SK-N-SH (cell line): ENCODE results near the gene TIAM1. TPM values are rescaled to one million over a fixed set of nuclear protein-coding genes. Genes with fewer than 3 reads are reported as not detected.

Experiments used
- CTCF ChIA-PET: fragments of 300-600, 350-600 bp; formaldehyde crosslinking; extraction: SDS; loops from one replicate; lab custom pipeline; 2021; lab: Yijun Ruan, JAX
- POLR2A ChIA-PET: fragments of 350-600 bp; sonication (Branson Sonifier 250); formaldehyde crosslinking; extraction: SDS; loops from one replicate; lab custom pipeline; 2020; ENCODE audit warnings: antibody characterized with exemption, inconsistent platforms; lab: Yijun Ruan, JAX
- DNase-seq: peaks from one replicate; pipeline ENCODE4 v3.0.0; 2012
- H2AFZ ChIP-seq: fragments of 200-600 bp; sonication (generic); 2 replicates; pipeline ENCODE4 v1.8.1; 2016; ENCODE audit warnings: antibody characterized with exemption, mild to moderate bottlenecking, low read depth
- H3F3A ChIP-seq: fragments of 200-600 bp; sonication (generic); replicated peaks from 2 replicates; pipeline ENCODE3; 2016; ENCODE audit warnings: antibody characterized with exemption, mild to moderate bottlenecking; ENCODE audit not compliant: insufficient read depth
- H3K27ac ChIP-seq, 2 experiments: fragments of 200-500 bp in 1 of 2; fragments of 200-600 bp in 1 of 2; sonication (Bioruptor generic) in 1 of 2; sonication (generic), shearing (Covaris generic) in 1 of 2; 2 replicates each; pipeline versions ENCODE4 v1.5.1 to v1.6.1; 2014 to 2016; ENCODE audit warnings: low read depth in 2 of 2, inconsistent platforms in 1 of 2, low read length in 1 of 2, mild to moderate bottlenecking in 1 of 2, mixed read lengths in 1 of 2
- H3K27me3 ChIP-seq: fragments of 200-600 bp; sonication (generic), shearing (Covaris generic); 2 replicates; pipeline ENCODE4 v1.6.1; 2016; ENCODE audit warnings: mixed run types; ENCODE audit not compliant: insufficient read depth
- H3K36me3 ChIP-seq, 2 experiments: fragments of 200-500 bp in 1 of 2; fragments of 200-600 bp in 1 of 2; sonication (Bioruptor generic) in 1 of 2; sonication (generic) in 1 of 2; replicated peaks in 1 of 2; 2 replicates each; pipeline versions ENCODE3 to v1.5.1; 2014 to 2016; ENCODE audit warnings: low read length in 1 of 2, mild to moderate bottlenecking in 1 of 2; ENCODE audit not compliant: insufficient read depth in 2 of 2, control insufficient read depth in 1 of 2
- H3K4me1 ChIP-seq, 2 experiments: fragments of 200-500 bp in 1 of 2; fragments of 200-600 bp in 1 of 2; sonication (Bioruptor generic) in 1 of 2; sonication (generic), shearing (Covaris generic) in 1 of 2; 2 replicates each; pipeline versions ENCODE4 v1.5.1 to v1.6.1; 2014 to 2016; ENCODE audit warnings: low read depth in 1 of 2, low read length in 1 of 2, mixed run types in 1 of 2; ENCODE audit not compliant: insufficient read depth in 2 of 2, control insufficient read depth in 1 of 2
- H3K4me2 ChIP-seq: fragments of 200-600 bp; sonication (generic), shearing (Covaris generic); 2 replicates; pipeline ENCODE4 v1.6.1; 2017; ENCODE audit warnings: mixed run types
- H3K4me3 ChIP-seq, 2 experiments: fragments of 200-500 bp in 1 of 2; fragments of 200-600 bp in 1 of 2; sonication (Bioruptor generic) in 1 of 2; sonication (generic), shearing (Covaris generic) in 1 of 2; 2 replicates each; pipeline versions ENCODE4 v1.5.1 to v1.8.1; 2014 to 2016; ENCODE audit warnings: low read depth in 2 of 2, inconsistent platforms in 1 of 2, low read length in 1 of 2, mild to moderate bottlenecking in 1 of 2, mixed read lengths in 1 of 2, moderate library complexity in 1 of 2
- H3K79me2 ChIP-seq: fragments of 200-600 bp; sonication (generic); 2 replicates; pipeline ENCODE4 v1.8.1; 2017; ENCODE audit warnings: mild to moderate bottlenecking; ENCODE audit not compliant: insufficient read depth
- H3K9ac ChIP-seq: fragments of 200-600 bp; sonication (generic); 2 replicates; pipeline ENCODE4 v1.6.1; 2017; ENCODE audit warnings: mixed run types
- H3K9me2 ChIP-seq: fragments of 200-600 bp; sonication (generic); 2 replicates; pipeline ENCODE4 v1.6.1; 2017; ENCODE audit warnings: mixed run types
- H3K9me3 ChIP-seq: fragments of 200-600 bp; sonication (generic); 2 replicates; pipeline ENCODE4 v1.6.1; 2017; ENCODE audit warnings: mixed run types, mild to moderate bottlenecking, moderate library complexity
- H4K20me1 ChIP-seq: fragments of 200-600 bp; sonication (generic); 2 replicates; pipeline ENCODE4 v1.6.1; 2017; ENCODE audit warnings: mild to moderate bottlenecking, mixed run types; ENCODE audit not compliant: insufficient read depth
- CTCF ChIP-seq: fragments of 200-600 bp; sonication (generic); IDR thresholded peaks from 2 replicates; pipeline ENCODE4 v1.6.1; 2017; ENCODE audit warnings: antibody characterized with exemption, mild to moderate bottlenecking, moderate library complexity
- FOSL2 ChIP-seq: IDR thresholded peaks from 2 replicates; pipeline ENCODE4 v1.4.0; 2012; ENCODE audit warnings: low read depth, mild to moderate bottlenecking, moderate library complexity, borderline replicate concordance
- JUND ChIP-seq: IDR thresholded peaks from 2 replicates; pipeline ENCODE4 v1.4.0; 2012
- MXI1 ChIP-seq: IDR thresholded peaks from 2 replicates; pipeline ENCODE4 v1.6.1; 2012; ENCODE audit warnings: mild to moderate bottlenecking, low read depth, low read length, improper control_type of control experiment
- RAD21 ChIP-seq: IDR thresholded peaks from 2 replicates; pipeline ENCODE4 v1.6.1; 2012; ENCODE audit warnings: mild to moderate bottlenecking, low read length
- RCOR1 ChIP-seq: fragments of 150-350 bp; IDR thresholded peaks from 2 replicates; pipeline ENCODE4 v1.6.1; 2017; ENCODE audit warnings: antibody characterized with exemption, low read length
- RXRA ChIP-seq: IDR thresholded peaks from 2 replicates; pipeline ENCODE4 v1.4.0; 2012; ENCODE audit warnings: low read depth, mild to moderate bottlenecking, borderline replicate concordance
- SMC3 ChIP-seq: IDR thresholded peaks from 2 replicates; pipeline ENCODE4 v1.6.1; 2012; ENCODE audit warnings: low read depth, low read length, improper control_type of control experiment
- TAF1 ChIP-seq: IDR thresholded peaks from 2 replicates; pipeline ENCODE4 v1.6.1; 2012; ENCODE audit warnings: low read depth, mild to moderate bottlenecking, low read length, moderate library complexity, borderline replicate concordance
- YY1 ChIP-seq: IDR thresholded peaks from 2 replicates; pipeline ENCODE4 v1.4.0; 2012; ENCODE audit warnings: low read depth, mild to moderate bottlenecking
- WGBS: methylation state at CpG from one replicate; pipeline ENCODE4 v1.1.6; 2017; ENCODE audit warnings: low lambda C conversion rate; 5-methylcytosine and 5-hydroxymethylcytosine counted together
- polyA plus RNA-seq, 3 experiments: library from polyadenylated mRNA; depleted of rRNA; stranded (reverse); fragments of >200 nt; gene quantifications; 2 replicates each; pipeline ENCODE4 v1.2.3, GENCODE V29; 2012

TIAM1 gene
- polyA plus RNA-seq, 1 of the 3 experiments (the other 2 are of a cell fraction): 1.7 TPM

DNA sequence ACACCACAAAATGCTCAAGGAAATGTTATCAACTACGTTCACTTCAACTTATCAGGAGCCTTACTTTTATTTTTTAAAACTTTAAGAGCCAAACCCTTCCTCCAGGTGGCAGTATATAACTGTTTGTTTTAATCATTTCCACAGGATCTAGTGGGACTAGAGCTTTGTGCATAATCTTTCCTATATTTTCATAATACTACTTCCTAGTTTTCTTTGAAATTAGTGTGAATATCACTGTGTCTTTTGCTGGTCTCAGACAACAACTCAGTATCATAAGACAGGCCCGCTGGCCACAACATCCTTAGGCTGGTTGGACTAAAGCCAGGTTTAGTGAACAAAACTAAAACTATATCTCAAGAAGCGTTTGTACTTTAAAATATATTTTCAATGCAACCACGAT is 145.5 kb downstream of the TIAM1 start:
- no peak overlapping the region for H3K9ac ChIP-seq
- TF ChIP-seq RAD21 (peak; percentile 87), CTCF (peak; percentile 83), SMC3 (peak; percentile 78), RXRA (no peak)
- no peaks in the 10 kb centered on the region for H3K27me3 ChIP-seq
- no peak overlapping the region for H3K4me2 ChIP-seq
- no peak overlapping the region for H2AFZ ChIP-seq
- H3K9me3 ChIP-seq: no peaks in the 10 kb centered on the region
- H3K4me1 ChIP-seq: peaks cover 0 to 7% of the 10 kb centered on the region in 2 experiments; a peak in 2 of 4 replicates
- H4K20me1 ChIP-seq: no peaks in the 10 kb centered on the region
- DNase-seq: peak; percentile 55
- H3K27ac ChIP-seq: no peak overlapping the region
- no peaks in the 10 kb centered on the region for H3K36me3 ChIP-seq
- H3F3A ChIP-seq: peaks cover 7% of the 10 kb centered on the region
- CTCF ChIA-PET: interaction anchor here (0.6 to 7.0 kb wide), 32 partner anchors 9 to 411 kb away, joined by 3 to 169 read pairs (median 4); no protein-coding TSS in a partner anchor
- no peak overlapping the region; a peak in 1 of 4 replicates for H3K4me3 ChIP-seq
- WGBS: 59% methylated on average over 4 of the region's 4 CpGs
- POLR2A ChIA-PET: no interaction called here
- H3K9me2 ChIP-seq: no peaks in the 10 kb centered on the region
- no peaks in the 10 kb centered on the region for H3K79me2 ChIP-seq

DNA sequence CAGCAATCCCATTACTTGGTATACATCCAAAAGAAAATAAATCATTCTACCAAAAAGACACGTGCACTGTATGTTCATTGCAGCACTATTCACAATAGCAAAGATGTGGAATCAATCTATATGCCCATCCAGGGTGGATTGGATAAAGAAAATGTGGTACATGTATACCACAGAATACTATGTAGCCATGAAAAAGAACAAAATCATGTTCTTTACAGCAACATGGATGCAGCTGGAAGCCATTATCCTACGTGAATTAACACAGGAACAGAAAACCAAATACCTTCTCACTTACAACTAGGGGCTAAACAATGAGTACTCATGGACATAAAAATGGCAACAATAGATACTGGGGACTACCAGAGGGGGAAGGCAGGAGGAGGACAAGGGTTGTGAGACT is 147.3 kb downstream of the TIAM1 start:
- Histone ChIP-seq H3F3A (no peaks in the 10 kb centered on the region), H3K9me2 (no peaks in the 10 kb centered on the region), H3K27me3 (no peaks in the 10 kb centered on the region), H3K27ac (no peak overlapping the region), H3K4me3 (no peak overlapping the region), H4K20me1 (no peaks in the 10 kb centered on the region), H3K4me1 (no peaks in the 10 kb centered on the region), H3K9me3 (no peaks in the 10 kb centered on the region), H2AFZ (no peak overlapping the region), H3K79me2 (no peaks in the 10 kb centered on the region), H3K9ac (no peak overlapping the region), H3K4me2 (no peak overlapping the region), H3K36me3 (no peaks in the 10 kb centered on the region)
- WGBS: 40% methylated on average over 2 of the region's 2 CpGs
- no peak for DNase-seq
- ChIA-PET CTCF (interaction anchor here (1.0 to 7.0 kb wide), 2 partner anchors 383 to 400 kb away, joined by 3 to 169 read pairs; no protein-coding TSS in a partner anchor), POLR2A (no interaction called here)
- TF ChIP-seq RXRA (no peak), MXI1 (no peak), TAF1 (no peak), FOSL2 (no peak), RCOR1 (no peak), JUND (no peak), SMC3 (no peak), CTCF (no peak), YY1 (no peak)
